Activated CD4-positive, alpha-beta T cell treated with anti-CD3 and anti-CD28 coated beads, Interleukin-10, Interleukin-2, amounts not matched to agents 100 ng/mL and 50 ng/mL, durations not matched to agents 16 hours and 8 hours (primary cell): ENCODE measurements around the gene DDX39B.
"Not testable (repeated sequence)": the region's sequence is repeated elsewhere in the genome, so short reads cannot be mapped to it uniquely, and the experiment has no call there.

Source experiments
- DNase-seq: peaks from one replicate; pipeline ENCODE4 v3.0.0-alpha.2; 2020

DDX39B gene

GRCh38 chr6:31525932-31526591 lies 15.7 kb downstream of the DDX39B start:
- DNase-seq, result no peak

- no peak for DNase-seq
Measured at GRCh38 chr6:31525553-31525931, 16.3 kb downstream of the DDX39B start.

- DNase-seq, result no peak
Measured at GRCh38 chr6:31521835-31522234, 20.0 kb downstream of the DDX39B start.

GRCh38 chr6:31513456-31514165 lies 28.2 kb downstream of the DDX39B start:
- no peak for DNase-seq

- DNase-seq, result no peak
Measured at GRCh38 chr6:31510007-31510406, 31.8 kb downstream of the DDX39B start.

GRCh38 chr6:31509036-31509435 lies 32.8 kb downstream of the DDX39B start:
- DNase-seq, result not testable (repeated sequence)

GRCh38 chr6:31502586-31502985 lies 39.2 kb downstream of the DDX39B start:
- no peak for DNase-seq

- DNase-seq, result not testable (repeated sequence)
Measured at GRCh38 chr6:31499648-31500047, 42.2 kb downstream of the DDX39B start.

GRCh38 chr6:31498748-31499147 lies 43.1 kb downstream of the DDX39B start:
- no peak for DNase-seq

- DNase-seq, result peak; percentile 91
Measured at GRCh38 chr6:31497531-31498476, 44.0 kb downstream of the DDX39B start, which contains the start of gene MICB. MICB (plus strand) TSS chr6:31498145; CDS start chr6:31498194, 49 bp downstream.

- DNase-seq, result peak; percentile 30
Measured at GRCh38 chr6:31496826-31497225, 45.0 kb downstream of the DDX39B start.

GRCh38 chr6:31495580-31495979 lies 46.2 kb downstream of the DDX39B start:
- DNase-seq, result no peak

- peak; percentile 85 for DNase-seq
Measured at GRCh38 chr6:31493875-31494694, 47.7 kb downstream of the DDX39B start.

- not testable (repeated sequence) for DNase-seq
Measured at GRCh38 chr6:31493550-31493874, 48.3 kb downstream of the DDX39B start.

- DNase-seq, result no peak
Measured at GRCh38 chr6:31490115-31490873, 51.5 kb downstream of the DDX39B start.

- DNase-seq, result no peak
Measured at GRCh38 chr6:31489086-31489485, 52.7 kb downstream of the DDX39B start.

- not testable (repeated sequence) for DNase-seq
Measured at GRCh38 chr6:31487674-31488073, 54.1 kb downstream of the DDX39B start.

- DNase-seq, result not testable (repeated sequence)
Measured at GRCh38 chr6:31486065-31486837, 55.6 kb downstream of the DDX39B start.

GRCh38 chr6:31485055-31485454 lies 56.7 kb downstream of the DDX39B start:
- DNase-seq, result no peak

- DNase-seq, result no peak
Measured at GRCh38 chr6:31483392-31483791, 58.4 kb downstream of the DDX39B start.

GRCh38 chr6:31480574-31480973 lies 61.2 kb downstream of the DDX39B start:
- no peak for DNase-seq
